Peyer's patch (tissue), 4 donors: ENCODE results near the gene EFS. TPM values are rescaled to one million over a fixed set of nuclear protein-coding genes. Genes with fewer than 3 reads are reported as not detected.
"Not testable (repeated sequence)": the region's sequence is repeated elsewhere in the genome, so short reads cannot be mapped to it uniquely, and the experiment has no call there.

Experiments
- DNase-seq, 3 donors: peaks; one replicate each; pipeline ENCODE4 v3.0.0-alpha.2; 2017 to 2019
- H3K27ac ChIP-seq, 4 donors: fragments of 200-600 bp; sonication (generic); one replicate each; pipeline ENCODE4 v1.5.1; 2016 to 2019
- H3K27me3 ChIP-seq, 2 donors: fragments of 200-600 bp; sonication (generic); one replicate each; pipeline ENCODE4 v1.5.1; 2019
- H3K36me3 ChIP-seq, 3 donors: fragments of 200-600 bp; sonication (generic); one replicate each; pipeline ENCODE4 v1.5.1; 2016 to 2019
- H3K4me1 ChIP-seq, 4 donors: fragments of 200-600 bp; sonication (generic); one replicate each; pipeline ENCODE4 v1.5.1; 2016 to 2019
- H3K4me3 ChIP-seq, 4 donors: fragments of 200-600 bp; sonication (generic); 1 replicate in 3 of 4; 2 replicates in 1 of 4; pipeline ENCODE4 v1.5.1; 2016 to 2019; ENCODE audit warnings: mild to moderate bottlenecking in 1 of 4
- H3K9me3 ChIP-seq, 4 donors: fragments of 200-600 bp; sonication (generic); one replicate each; pipeline ENCODE4 v1.5.1; 2016 to 2019; ENCODE audit warnings: mild to moderate bottlenecking in 1 of 4
- POLR2A ChIP-seq, 2 donors: fragments of 450-650 bp; IDR thresholded peaks; one replicate each; pipeline ENCODE4 v1.5.1; 2017; ENCODE audit warnings: antibody characterized with exemption in 2 of 2, mild to moderate bottlenecking in 2 of 2, moderate library complexity in 2 of 2
- total RNA-seq, 4 donors: library from RNA; depleted of rRNA; stranded (reverse); fragments of >200 nt; gene quantifications; one replicate each; pipeline ENCODE4 v1.1.0, GENCODE V29; 2016
- TF ChIP-seq, protein P1 (sequence below), 6 experiments: fragments of 450-650 bp in 4 of 6; fragments of 200-600 bp in 2 of 6; sonication (generic) in 1 of 6; IDR thresholded peaks; one replicate each; pipeline ENCODE4 v1.5.1; 2017 to 2019; ENCODE audit warnings: antibody characterized with exemption in 6 of 6, mild to moderate bottlenecking in 3 of 6, moderate library complexity in 1 of 6

EFS gene
- total RNA-seq, 4 donors from 2014 or later: 2.1 to 4.4 (median 4.1) TPM; not detected in 1

DNA sequence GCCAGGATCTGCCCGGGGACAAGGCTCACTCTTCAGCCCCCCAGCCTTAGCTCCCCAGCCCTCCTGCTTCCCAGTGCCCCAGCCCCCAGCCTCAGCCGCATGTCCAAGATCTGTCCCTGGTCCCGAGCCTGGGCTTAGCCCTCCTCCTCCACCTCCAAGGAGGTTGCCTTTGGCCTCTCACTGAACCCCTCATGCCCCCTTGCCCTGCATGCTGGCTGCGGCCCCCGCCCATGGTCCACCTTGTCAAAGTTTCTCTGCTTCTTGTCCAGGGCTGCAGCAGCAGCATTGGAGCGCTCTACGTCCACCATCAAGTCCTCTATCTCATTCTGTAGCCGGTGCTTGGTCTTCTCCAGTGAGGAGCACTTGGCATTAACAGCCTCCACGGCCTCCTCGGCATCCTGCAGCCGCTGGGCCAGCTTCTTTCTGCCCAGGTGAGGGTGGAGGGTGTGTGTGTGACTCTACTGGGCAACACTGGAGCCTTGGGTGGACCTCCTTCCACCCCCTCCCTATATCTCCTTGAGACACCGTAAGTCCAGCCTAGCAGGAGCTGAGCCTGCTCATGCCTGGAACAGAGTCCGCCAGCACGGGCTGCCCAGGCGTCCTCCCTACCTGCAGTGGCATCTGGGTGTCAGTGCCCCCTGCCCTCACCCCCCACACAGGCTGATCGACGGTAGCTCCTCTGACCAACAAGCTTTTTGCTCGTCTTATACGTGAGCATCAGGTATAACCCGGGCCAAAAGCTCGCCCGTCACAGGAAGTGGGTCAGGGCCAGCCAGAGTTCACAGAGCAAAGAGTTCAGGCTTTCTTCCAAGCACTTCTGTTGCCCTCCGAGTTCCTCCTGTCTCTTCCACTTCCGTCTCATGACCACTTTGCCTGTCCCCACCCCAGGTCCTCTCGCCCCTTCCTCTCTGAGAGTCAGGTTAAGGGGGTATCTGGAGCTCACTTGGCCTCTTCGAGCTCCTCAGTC is 23.2 kb upstream of the EFS start:
- H3K4me3 ChIP-seq: no peak overlapping the region
- no peak overlapping the region for H3K27ac ChIP-seq
- H3K36me3 ChIP-seq: no peaks in the 10 kb centered on the region
- H3K27me3 ChIP-seq: no peaks in the 10 kb centered on the region
- no peak for DNase-seq
- no peaks in the 10 kb centered on the region for H3K9me3 ChIP-seq
- TF ChIP-seq, protein P1, sequence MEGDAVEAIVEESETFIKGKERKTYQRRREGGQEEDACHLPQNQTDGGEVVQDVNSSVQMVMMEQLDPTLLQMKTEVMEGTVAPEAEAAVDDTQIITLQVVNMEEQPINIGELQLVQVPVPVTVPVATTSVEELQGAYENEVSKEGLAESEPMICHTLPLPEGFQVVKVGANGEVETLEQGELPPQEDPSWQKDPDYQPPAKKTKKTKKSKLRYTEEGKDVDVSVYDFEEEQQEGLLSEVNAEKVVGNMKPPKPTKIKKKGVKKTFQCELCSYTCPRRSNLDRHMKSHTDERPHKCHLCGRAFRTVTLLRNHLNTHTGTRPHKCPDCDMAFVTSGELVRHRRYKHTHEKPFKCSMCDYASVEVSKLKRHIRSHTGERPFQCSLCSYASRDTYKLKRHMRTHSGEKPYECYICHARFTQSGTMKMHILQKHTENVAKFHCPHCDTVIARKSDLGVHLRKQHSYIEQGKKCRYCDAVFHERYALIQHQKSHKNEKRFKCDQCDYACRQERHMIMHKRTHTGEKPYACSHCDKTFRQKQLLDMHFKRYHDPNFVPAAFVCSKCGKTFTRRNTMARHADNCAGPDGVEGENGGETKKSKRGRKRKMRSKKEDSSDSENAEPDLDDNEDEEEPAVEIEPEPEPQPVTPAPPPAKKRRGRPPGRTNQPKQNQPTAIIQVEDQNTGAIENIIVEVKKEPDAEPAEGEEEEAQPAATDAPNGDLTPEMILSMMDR (IDR thresholded peaks at IDR 0.05): no peak
- no peak for TF ChIP-seq POLR2A (IDR thresholded peaks at IDR 0.05)
- H3K4me1 ChIP-seq: no peaks in the 10 kb centered on the region

DNA sequence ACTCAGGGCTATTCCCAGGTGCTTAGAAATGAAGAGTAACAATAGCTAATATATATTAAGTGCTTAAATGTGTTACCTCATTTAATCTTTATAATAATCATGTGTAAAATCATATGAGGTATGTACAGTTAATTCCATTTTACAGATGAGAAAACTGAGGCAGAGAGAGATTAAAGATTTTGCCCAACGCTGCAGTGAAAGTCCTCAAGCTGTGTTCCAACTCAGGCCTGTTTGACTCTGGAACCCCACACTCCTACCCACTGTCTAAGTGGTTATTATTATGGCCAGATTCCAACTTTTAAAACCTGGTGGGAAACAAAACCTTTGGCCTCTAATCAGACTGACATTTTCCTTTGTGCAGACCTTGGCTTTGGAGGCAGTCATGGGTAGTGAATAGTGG is 22.0 kb upstream of the EFS start:
- Histone ChIP-seq H3K27me3 (no peaks in the 10 kb centered on the region), H3K27ac (no peak overlapping the region), H3K4me1 (no peaks in the 10 kb centered on the region), H3K36me3 (no peaks in the 10 kb centered on the region), H3K9me3 (no peaks in the 10 kb centered on the region), H3K4me3 (no peak overlapping the region)
- DNase-seq: no peak
- no peak for TF ChIP-seq POLR2A (IDR thresholded peaks at IDR 0.05)
- TF ChIP-seq, protein P1 (IDR thresholded peaks at IDR 0.05): no peak

DNA sequence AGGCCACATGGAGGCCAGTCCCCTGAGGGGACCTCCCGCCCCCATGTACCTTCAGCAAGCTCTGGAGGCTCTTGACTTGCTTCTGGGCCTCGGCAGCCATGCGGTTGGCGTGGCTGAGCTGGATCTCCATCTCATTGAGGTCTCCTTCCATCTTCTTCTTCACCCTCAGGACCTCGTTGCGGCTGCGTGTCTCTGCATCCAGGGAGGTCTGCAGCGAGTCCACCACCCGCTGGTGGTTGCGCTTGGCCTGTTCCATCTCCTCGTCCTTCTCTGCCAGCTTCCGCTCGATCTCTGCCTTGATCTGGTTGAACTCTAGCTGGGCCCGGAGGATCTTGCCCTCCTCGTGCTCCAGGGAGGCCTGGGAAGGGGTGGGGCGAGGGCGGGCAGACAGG is 21.3 kb upstream of the EFS start:
- H3K27me3 ChIP-seq, H3K4me1 ChIP-seq, H3K4me3 ChIP-seq, DNase-seq, H3K9me3 ChIP-seq, H3K36me3 ChIP-seq, H3K27ac ChIP-seq: not testable (repeated sequence)

DNA sequence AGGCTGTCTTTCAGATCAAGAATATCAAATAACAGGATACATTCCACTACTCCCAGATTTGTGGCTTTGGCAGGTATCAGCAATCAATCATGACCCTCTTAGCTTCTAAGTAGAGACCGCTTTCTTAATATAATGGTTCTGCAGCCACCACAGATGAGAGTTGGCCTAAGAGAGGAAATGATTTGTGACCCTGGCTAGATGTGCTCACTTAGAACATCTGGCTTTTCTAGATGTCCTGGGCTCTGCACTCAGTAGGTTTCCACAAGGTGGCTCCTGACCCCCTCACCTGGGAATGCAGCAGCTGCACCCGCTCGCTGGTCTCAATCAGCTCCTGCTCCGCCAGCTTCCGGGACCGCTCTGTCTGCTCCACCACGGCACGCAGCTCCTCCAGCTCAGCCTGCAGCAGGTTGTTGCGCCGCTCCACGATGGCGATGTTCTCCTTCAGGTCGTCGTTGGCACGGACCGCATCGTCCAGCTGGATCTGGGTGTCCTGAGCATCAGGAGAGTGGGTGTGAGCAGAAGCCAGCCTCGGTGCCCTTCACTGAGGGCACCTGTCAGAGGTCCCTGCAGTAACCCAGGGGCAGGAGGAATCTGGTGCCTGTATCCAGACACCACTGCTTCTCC is 20.8 kb upstream of the EFS start:
- no peak overlapping the region for H3K4me3 ChIP-seq
- H3K27me3 ChIP-seq: no peaks in the 10 kb centered on the region
- H3K9me3 ChIP-seq: no peaks in the 10 kb centered on the region
- peaks cover 0 to 2% (median 0%) of the 10 kb centered on the region in 4 donors for H3K4me1 ChIP-seq
- H3K27ac ChIP-seq: no peak overlapping the region
- H3K36me3 ChIP-seq: no peaks in the 10 kb centered on the region
- DNase-seq: no peak
- no peak for TF ChIP-seq POLR2A (IDR thresholded peaks at IDR 0.05)
- TF ChIP-seq, protein P1 (IDR thresholded peaks at IDR 0.05): no peak

DNA sequence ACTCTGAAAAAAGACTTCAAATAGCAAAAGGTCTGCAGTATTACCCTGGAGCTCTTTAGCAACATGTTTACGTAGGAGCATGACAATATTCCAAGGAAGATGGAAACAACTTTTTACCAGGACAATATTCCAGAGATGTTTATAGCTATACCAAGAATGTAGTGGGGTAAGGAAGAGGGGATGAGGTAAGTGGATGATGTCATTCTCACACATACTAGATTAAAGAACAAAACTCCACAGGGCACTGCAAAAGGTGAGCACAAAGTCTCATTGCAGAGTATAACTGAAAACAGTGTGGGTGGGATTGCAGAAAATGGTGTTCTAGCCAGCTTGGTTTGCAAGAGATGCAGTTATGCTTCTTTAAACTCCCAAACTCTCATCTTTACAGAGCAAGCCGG is 20.3 kb upstream of the EFS start:
- H3K4me3 ChIP-seq: no peak overlapping the region

More for the DNA sequence above, 20.3 kb upstream of the EFS start:
- Histone ChIP-seq H3K36me3 (no peaks in the 10 kb centered on the region), H3K27ac (no peak overlapping the region), H3K27me3 (no peaks in the 10 kb centered on the region), H3K9me3 (no peaks in the 10 kb centered on the region), H3K4me1 (peaks cover 0 to 7% (median 0%) of the 10 kb centered on the region in 4 donors)
- TF ChIP-seq, protein P1 (IDR thresholded peaks at IDR 0.05): no peak
- TF ChIP-seq POLR2A (IDR thresholded peaks at IDR 0.05): no peak
- no peak for DNase-seq
